Measurements from ENCODE around the gene LIMCH1. TPM values are rescaled to one million over a fixed set of nuclear protein-coding genes. Genes with fewer than 3 reads are reported as not detected.

Gene LIMCH1
- total RNA-seq, 1 experiment from 2014 or later = 10.4 TPM

GRCh38 chr4:41572516-41572915 lies 34.6 kb downstream of the LIMCH1 start:
- no peaks in the 10 kb centered on the region for H3K9me3 ChIP-seq (ENCODE audit: control insufficient read depth in 1 of 2, insufficient read depth in 1 of 2, low read depth in 1 of 2, low read length in 2 of 2)
- CTCF ChIA-PET = interaction anchor here (0.5 kb wide), 1 partner anchor 356 kb away, joined by 3 read pairs; no protein-coding TSS in a partner anchor
- no TSS peak for BruUV-seq (replicated peaks)

GRCh38 chr4:41572956-41573355 lies 35.0 kb downstream of the LIMCH1 start:
- H3K4me2 ChIP-seq (ENCODE audit: low read length) = no peak overlapping the region
- no peaks in the 10 kb centered on the region for H3K9me2 ChIP-seq (ENCODE audit: insufficient read depth)
- POLR2A ChIA-PET = no interaction called here
- DNase-seq (ENCODE audit: low read depth, low spot score) = no peak
- no peaks in the 10 kb centered on the region for H4K20me1 ChIP-seq (ENCODE audit: insufficient read depth)
- H3K9me3 ChIP-seq (ENCODE audit: control insufficient read depth in 1 of 2, insufficient read depth in 1 of 2, low read depth in 1 of 2, low read length in 2 of 2) = no peaks in the 10 kb centered on the region
- no peak for ATAC-seq
- H3K27ac ChIP-seq (ENCODE audit: low read depth, low read length) = no peak overlapping the region
- H3K4me3 ChIP-seq (replicated peaks in 1 of 2; ENCODE audit: low read depth in 1 of 2, low read length in 2 of 2) = no peak overlapping the region
- no peaks in the 10 kb centered on the region for H3K36me3 ChIP-seq (ENCODE audit: control insufficient read depth in 1 of 2, insufficient read depth in 2 of 2, low read length in 2 of 2)
- BruUV-seq (replicated peaks) = no TSS peak
- H3K27me3 ChIP-seq (ENCODE audit: insufficient read depth, low read length) = no peaks in the 10 kb centered on the region
- H3K9ac ChIP-seq (ENCODE audit: low read length) = no peak overlapping the region
- H2AFZ ChIP-seq (ENCODE audit: low read depth, low read length, poor library complexity, severe bottlenecking) = no peak overlapping the region
- no peaks in the 10 kb centered on the region for H3K79me2 ChIP-seq (ENCODE audit: insufficient read depth, low read length)
- CTCF ChIA-PET = no interaction called here
- intact Hi-C loops (cut with micrococcal nuclease) = no loop called here
- H3K4me1 ChIP-seq (ENCODE audit: control insufficient read depth in 1 of 2, insufficient read depth in 2 of 2, low read length in 2 of 2) = no peaks in the 10 kb centered on the region
- RAD21 ChIA-PET (ENCODE audit: low non-redundant PET in 1 of 2, low total read pairs in 2 of 2, uncharacterized antibody in 2 of 2, unreplicated experiment in 2 of 2) = no interaction called here
- no peak for TF ChIP-seq SP1 (IDR thresholded peaks at IDR 0.05; ENCODE audit: low read depth)
- no peak for TF ChIP-seq ZBTB33 (IDR thresholded peaks at IDR 0.05; ENCODE audit: extremely low read depth, insufficient replicate concordance, low read length)
- no peak for TF ChIP-seq YY1 (IDR thresholded peaks at IDR 0.05; ENCODE audit: extremely low read depth, insufficient replicate concordance, low read depth, low read length)
- TF ChIP-seq CBX3 (IDR thresholded peaks at IDR 0.05; ENCODE audit: low read depth) = no peak
- TF ChIP-seq ZFX (IDR thresholded peaks at IDR 0.05) = no peak
- no peak for TF ChIP-seq POLR2AphosphoS5 (IDR thresholded peaks at IDR 0.05; ENCODE audit: low read depth, low read length)
- TF ChIP-seq EZH2phosphoT487 (IDR thresholded peaks at IDR 0.05; ENCODE audit: borderline replicate concordance) = no peak
- no peak for TF ChIP-seq TCF7L2 (IDR thresholded peaks at IDR 0.05; ENCODE audit: borderline replicate concordance, extremely low read depth, insufficient read depth, insufficient read length)
- TF ChIP-seq FOSL1 (IDR thresholded peaks at IDR 0.05; ENCODE audit: low read depth) = no peak
- no peak for TF ChIP-seq ELF1 (IDR thresholded peaks at IDR 0.05; ENCODE audit: borderline replicate concordance, low read depth)
- TF ChIP-seq JUND (IDR thresholded peaks at IDR 0.05) = no peak
- no peak for TF ChIP-seq REST (IDR thresholded peaks at IDR 0.05; ENCODE audit: low read depth)
- TF ChIP-seq SRF (IDR thresholded peaks at IDR 0.05; ENCODE audit: low read depth) = no peak
- TF ChIP-seq EGR1 (IDR thresholded peaks at IDR 0.05; ENCODE audit: low read depth) = no peak

More at GRCh38 chr4:41572516-41572915, 34.6 kb downstream of the LIMCH1 start:
- Histone ChIP-seq H2AFZ (ENCODE audit: low read depth, low read length, poor library complexity, severe bottlenecking) (no peak overlapping the region), H3K9me2 (ENCODE audit: insufficient read depth) (no peaks in the 10 kb centered on the region), H3K27ac (ENCODE audit: low read depth, low read length) (no peak overlapping the region), H3K4me1 (ENCODE audit: control insufficient read depth in 1 of 2, insufficient read depth in 2 of 2, low read length in 2 of 2) (no peaks in the 10 kb centered on the region), H3K79me2 (ENCODE audit: insufficient read depth, low read length) (no peaks in the 10 kb centered on the region), H3K4me2 (ENCODE audit: low read length) (no peak overlapping the region), H3K9ac (ENCODE audit: low read length) (no peak overlapping the region), H4K20me1 (ENCODE audit: insufficient read depth) (no peaks in the 10 kb centered on the region), H3K4me3 (replicated peaks in 1 of 2; ENCODE audit: low read depth in 1 of 2, low read length in 2 of 2) (no peak overlapping the region), H3K36me3 (ENCODE audit: control insufficient read depth in 1 of 2, insufficient read depth in 2 of 2, low read length in 2 of 2) (no peaks in the 10 kb centered on the region), H3K27me3 (ENCODE audit: insufficient read depth, low read length) (no peaks in the 10 kb centered on the region)
- ChIA-PET POLR2A (no interaction called here), RAD21 (ENCODE audit: low non-redundant PET in 1 of 2, low total read pairs in 2 of 2, uncharacterized antibody in 2 of 2, unreplicated experiment in 2 of 2) (no interaction called here)
- ATAC-seq (no peak), DNase-seq (ENCODE audit: low read depth, low spot score) (no peak)
- TF ChIP-seq EGR1 (IDR thresholded peaks at IDR 0.05; ENCODE audit: low read depth) (no peak), ZFX (IDR thresholded peaks at IDR 0.05) (no peak), ELF1 (IDR thresholded peaks at IDR 0.05; ENCODE audit: borderline replicate concordance, low read depth) (no peak)
- intact Hi-C loops (cut with micrococcal nuclease) = no loop called here
